GM19043 (cell line): ENCODE results near the gene ZBTB48.
A peak's percentile ranks its signal among the peaks of the same experiment; 100 is the strongest.
"Not testable (repeated sequence)": the region's sequence is repeated elsewhere in the genome, so short reads cannot be mapped to it uniquely, and the experiment has no call there.

Experiments used
- ATAC-seq: cut with Tn5 transposase; IDR thresholded peaks from one replicate; pipeline ENCODE4 v1.9.1; 2021; ENCODE audit warnings: low read depth; ENCODE audit not compliant: unreplicated experiment

The ZBTB48 gene

GRCh38 chr1:6590046-6590445 is 10.3 kb downstream of the ZBTB48 start:
- ATAC-seq, result no peak

DNA sequence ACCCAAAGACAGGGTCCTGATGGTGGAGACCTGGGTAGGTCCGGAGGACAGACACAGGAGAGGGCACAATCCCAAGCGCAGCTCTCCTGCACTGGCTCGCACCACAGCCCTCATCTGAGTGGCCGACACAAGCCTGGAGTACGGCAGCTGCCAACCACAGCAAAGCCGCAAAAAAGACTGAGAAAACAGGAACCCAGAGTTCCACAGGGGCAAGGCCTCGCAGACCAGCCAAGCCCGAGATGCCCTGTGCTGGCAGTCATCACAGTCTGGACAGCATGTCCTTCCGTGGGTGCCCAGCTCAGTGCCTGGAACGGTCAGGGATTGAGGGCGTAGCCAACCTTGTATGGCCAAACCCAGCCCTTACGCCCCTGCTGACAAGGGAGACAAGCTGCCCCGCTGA is 11.4 kb downstream of the ZBTB48 start:
- ATAC-seq, result no peak

GRCh38 chr1:6591644-6592043 is 11.8 kb downstream of the ZBTB48 start:
- ATAC-seq, result no peak

DNA sequence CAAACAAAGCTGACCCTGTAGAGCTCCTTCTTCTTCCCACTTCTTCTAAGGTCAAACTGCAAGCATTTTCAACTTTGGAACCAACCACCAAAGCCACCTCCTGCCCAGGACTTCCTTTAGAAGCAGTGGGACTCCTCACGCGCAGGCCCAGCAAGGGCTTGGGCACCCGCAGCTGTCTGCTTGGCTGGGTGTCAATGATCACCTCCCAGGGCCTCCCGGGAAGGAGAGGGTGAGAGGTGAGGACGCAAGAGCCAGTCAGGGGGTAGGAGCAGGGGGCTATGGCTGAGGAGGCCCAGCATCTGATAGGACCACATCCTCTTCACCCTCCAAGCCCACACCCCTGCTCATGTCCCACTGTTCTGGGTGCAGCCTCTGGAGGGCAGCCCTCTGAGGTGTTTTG is 12.6 kb downstream of the ZBTB48 start:
- ATAC-seq, result no peak

DNA sequence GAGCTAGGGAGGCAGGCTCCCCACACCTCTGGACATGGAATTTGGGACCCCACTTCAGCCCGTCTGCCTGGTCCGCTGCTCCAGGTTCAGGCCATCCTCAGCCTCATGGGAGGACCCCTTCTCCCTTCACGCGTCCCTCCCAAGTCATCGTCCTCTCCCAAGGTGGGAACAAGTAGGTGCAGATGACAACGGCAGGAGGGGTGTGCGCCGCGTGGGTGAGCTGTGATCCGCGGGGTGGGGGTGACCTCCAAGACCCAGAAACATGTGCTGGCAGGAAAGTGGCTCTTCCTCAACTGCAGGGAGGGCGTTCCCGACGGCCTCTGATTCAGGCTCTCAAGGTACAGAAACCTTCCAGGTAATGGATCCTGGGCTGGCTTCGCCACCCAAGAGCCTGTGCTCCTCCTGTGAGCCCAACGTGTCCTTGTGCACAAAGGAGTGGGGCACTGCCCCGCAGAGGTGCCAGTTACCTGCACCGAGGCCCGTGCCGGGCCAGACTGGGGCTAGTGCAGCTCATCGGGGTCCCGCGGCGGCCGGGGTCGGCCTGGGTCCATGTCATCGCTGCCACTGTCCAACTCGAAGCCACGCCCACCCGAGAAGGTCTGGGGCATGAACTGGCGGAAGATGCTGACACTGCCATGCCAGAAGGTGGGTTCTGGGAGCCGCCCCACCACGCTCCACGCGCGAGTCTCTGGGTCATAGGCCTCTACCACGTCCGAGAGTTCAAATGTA is 13.2 kb downstream of the ZBTB48 start:
- ATAC-seq, result no peak

GRCh38 chr1:6593810-6594209 is 14.0 kb downstream of the ZBTB48 start:
- ATAC-seq, result no peak

DNA sequence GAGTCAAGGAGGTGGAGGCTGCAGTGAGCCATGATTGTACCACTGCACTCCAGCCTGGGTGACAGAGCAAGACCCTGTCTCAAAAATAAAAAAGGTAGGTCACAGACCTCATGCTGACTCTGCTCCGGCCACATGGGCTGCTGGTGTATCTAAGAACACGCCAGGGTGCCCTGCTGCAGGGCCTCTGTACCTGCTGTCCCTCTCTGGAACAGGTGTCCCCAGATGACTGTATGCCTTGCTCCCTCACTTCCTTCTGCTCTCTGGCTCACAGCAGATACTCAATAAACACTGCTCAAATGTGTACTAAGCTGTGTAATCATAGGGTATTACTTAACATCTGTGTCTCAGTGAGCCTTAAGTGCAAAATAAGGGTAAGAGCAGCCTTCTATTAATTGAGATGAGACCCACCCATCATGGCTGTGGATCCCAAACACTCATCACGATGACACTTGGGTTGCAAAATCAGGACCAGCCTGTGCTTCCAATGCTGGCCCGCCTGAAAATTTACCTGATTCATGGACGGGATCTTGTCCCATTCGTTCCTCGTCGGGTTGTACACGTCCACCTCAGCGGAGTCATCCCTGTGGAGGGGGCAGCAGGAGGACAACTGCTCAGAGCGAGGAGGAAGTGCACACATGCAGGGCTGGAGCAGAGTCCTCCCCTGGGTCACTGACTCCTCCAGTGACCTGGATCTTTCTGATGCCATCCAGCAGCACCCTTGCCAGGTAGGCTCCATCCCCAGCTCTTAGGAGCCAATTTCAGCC is 15.4 kb downstream of the ZBTB48 start:
- no peak for ATAC-seq

- no peak for ATAC-seq
These were observed 16.6 kb downstream of the ZBTB48 start for GRCh38 chr1:6596351-6596750.

GRCh38 chr1:6596886-6597776 is 17.3 kb downstream of the ZBTB48 start:
- no peak for ATAC-seq

DNA sequence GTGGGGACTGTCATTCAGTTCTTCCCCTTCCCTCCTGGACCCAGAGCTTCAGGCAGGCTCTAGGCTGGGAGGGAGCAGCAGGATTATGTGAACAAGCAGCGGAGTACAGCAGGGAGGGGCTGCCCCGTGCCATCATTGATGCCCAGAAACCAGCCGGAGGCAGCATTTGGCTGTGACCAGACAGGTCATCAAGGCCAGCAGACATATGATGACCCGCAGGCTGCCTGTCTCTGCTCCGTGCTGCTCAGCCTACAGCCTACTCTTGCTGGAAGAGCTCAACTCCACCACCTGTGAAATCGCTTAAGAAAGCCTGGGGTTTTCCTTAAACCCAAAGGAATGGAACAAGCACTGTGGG is 18.0 kb downstream of the ZBTB48 start:
- no peak for ATAC-seq

DNA sequence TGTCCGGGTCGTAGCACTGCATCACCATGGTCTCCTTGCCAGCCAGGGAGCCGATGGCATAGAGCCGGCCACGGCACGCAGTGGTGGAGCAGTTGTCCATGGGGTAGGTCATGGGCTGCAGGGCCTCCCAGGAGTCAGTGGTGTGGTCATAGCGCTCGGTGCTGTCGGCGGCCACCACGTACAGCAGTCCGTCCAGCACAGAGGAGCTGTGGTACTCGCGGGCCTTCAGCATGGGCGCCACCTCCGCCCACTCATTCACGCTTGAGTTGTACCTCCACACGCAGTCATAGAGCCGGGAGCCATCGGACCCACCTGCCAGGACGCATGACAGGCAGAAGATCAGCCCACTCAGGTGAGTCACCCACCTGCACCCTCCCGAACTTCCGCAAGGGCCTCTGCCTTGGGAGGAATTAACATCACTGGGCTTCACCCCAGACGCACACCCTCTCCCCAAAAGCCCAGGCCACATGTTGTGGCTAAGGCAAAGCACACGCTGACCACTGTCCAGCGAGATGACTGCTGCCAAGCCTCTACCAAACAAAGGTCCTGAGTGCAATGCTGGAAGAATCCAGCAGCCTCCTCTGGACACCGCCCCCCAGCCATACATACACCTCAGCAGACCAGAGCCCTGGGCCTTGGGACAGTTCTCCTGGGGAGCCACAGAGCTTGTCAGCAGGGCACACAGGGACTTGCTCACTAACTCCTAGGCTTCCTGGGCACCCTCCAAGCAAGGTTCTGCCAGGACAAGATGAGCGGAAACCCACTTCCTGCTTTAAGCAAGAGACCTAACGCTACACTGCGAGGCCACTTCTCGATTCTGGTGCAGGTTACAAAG is 19.6 kb downstream of the ZBTB48 start:
- ATAC-seq, result no peak

GRCh38 chr1:6599991-6600390 is 20.2 kb downstream of the ZBTB48 start:
- ATAC-seq, result not testable (repeated sequence)

DNA sequence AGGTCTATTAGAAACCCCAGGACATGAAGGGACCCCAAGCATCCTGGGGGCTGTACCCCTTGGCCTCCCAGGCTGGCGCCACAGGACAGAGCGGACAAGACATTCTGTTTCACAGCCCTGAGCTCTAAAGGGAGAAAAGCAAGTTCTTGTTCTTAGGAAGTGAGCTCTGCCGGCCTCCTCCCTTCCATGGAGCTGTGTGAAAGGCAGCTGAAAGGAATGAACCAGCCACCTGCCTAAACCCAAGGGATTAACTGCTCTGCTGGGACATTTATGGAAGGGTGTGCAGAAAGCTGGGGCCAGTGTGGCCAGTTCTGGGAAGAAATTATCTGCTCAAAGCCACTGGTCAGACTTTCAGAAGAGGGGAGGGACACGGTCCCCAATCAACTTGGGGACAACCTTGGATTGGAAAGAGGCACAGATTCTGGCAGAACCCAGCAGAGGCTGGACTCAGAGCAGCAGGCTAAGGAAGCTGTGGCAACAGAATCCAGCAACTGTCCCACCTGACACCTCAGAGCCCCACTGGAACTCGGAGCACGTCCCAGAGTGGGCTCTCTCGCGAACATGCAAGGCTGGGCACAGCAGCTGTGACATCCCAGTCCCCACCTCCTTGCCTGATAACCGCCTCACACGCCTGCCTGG is 20.7 kb downstream of the ZBTB48 start:
- ATAC-seq, result no peak

- ATAC-seq, result no peak
These were observed 21.5 kb downstream of the ZBTB48 start for GRCh38 chr1:6601049-6601922.

GRCh38 chr1:6601923-6602668 is 22.3 kb downstream of the ZBTB48 start:
- peak; percentile 27 for ATAC-seq

DNA sequence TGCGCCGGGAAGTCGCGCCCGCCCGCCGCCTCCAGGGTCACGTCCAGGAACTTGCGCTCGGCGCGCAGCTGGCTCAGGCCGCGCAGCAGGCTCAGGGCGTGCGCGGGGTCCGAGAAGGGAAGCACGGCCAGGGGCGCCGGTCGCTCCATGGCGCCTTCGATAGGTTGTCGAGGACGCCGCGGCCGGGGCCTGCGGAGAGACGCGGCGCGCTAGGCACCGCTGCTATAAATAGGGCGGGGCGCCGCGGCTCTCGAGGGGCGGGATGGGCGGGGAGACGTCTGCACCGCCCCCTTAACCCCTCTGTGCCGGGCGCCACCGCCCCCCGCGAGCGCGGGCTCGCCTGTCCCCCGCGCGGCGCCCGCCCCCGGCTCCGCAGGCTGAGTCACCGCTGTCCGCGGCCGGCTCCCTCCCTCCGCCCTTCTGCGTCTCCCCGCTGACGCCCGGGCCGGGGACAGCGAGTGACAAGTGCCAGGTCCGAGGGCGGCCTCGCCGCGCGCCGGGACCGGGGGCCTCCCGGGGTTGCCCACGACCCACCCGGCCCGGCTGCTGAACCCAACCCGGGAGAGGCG is 23.0 kb downstream of the ZBTB48 start, which contains the start of gene KLHL21:
TSS of gene KLHL21 (minus strand) at position 201 of the 569 bp plus-strand sequence. CDS start at position 149, 52 bp downstream.
- peak; percentile 42 for ATAC-seq

DNA sequence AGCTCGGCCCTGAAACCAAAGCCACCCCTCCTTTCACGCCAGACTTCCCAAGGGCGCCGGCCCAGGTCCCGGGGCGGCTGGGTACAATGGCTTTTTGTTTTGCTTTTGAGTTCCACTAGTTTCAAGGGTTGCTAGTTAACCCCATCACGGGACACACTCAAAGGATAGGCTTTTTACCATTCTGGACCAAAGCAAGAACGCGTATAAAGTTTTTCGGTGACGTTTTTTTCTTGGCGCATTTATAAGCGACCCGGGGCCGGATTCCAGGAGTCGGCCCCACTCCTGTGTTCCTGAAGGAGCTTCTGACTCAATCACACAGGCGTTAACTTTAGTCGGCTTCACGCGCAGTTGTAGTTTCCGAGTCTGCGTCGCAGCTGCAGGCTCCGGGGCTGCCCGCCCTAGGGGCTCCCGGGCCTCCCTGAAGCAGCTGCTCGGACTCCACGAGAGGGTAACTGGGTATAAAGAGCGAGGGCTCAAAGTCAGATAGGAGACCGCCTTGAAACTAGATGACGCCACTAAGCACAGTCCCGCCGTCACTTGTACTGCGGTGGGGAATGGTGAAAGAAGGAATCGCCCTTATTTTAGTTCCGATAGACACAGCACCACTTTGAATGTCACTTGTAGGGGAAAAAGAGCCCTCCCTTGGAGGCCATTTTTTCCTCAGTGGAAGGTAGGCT is 23.6 kb downstream of the ZBTB48 start:
- peak; percentile 28 for ATAC-seq
